Measurements from ENCODE around the gene CEP85L.

Gene CEP85L

GRCh38 chr6:118501099-118501498 lies 150.3 kb downstream of the CEP85L start:
- H3K9ac ChIP-seq (ENCODE audit: low read length): no peak overlapping the region
- H3K4me1 ChIP-seq (ENCODE audit: control insufficient read depth in 1 of 2, insufficient read depth in 2 of 2, low read length in 2 of 2): no peaks in the 10 kb centered on the region
- H3K4me2 ChIP-seq (ENCODE audit: low read length): no peak overlapping the region
- no peak overlapping the region for H3K27ac ChIP-seq (ENCODE audit: low read depth, low read length)
- no peak for DNase-seq
- H2BK120ac ChIP-seq (ENCODE audit: insufficient read depth, low read length, poor library complexity): no peak overlapping the region
- H4K8ac ChIP-seq (ENCODE audit: low read depth, low read length): no peak overlapping the region
- WGBS (ENCODE audit: extremely low coverage, insufficient coverage, insufficient read length): no CpG with 5 or more reads among the region's 5 CpGs
- no peaks in the 10 kb centered on the region for H3K79me1 ChIP-seq (ENCODE audit: low read length)
- no peak overlapping the region for H2AK5ac ChIP-seq (ENCODE audit: low read length)
- no peaks in the 10 kb centered on the region for H3K79me2 ChIP-seq (ENCODE audit: control insufficient read depth, insufficient read depth, low read length, poor library complexity)
- no peak overlapping the region for H2BK5ac ChIP-seq (ENCODE audit: low read depth, low read length, poor library complexity)
- peaks cover 2 to 5% of the 10 kb centered on the region in 2 experiments for H3K36me3 ChIP-seq (ENCODE audit: control insufficient read depth in 1 of 2, insufficient read depth in 2 of 2, low read length in 2 of 2)
- no peaks in the 10 kb centered on the region for H3K27me3 ChIP-seq (ENCODE audit: insufficient read depth, low read length)
- H3K4ac ChIP-seq (ENCODE audit: low read depth, low read length): no peak overlapping the region
- no peak overlapping the region for H4K12ac ChIP-seq (ENCODE audit: low read depth, low read length)
- no peak overlapping the region for H2AFZ ChIP-seq (ENCODE audit: insufficient read depth, low read length, poor library complexity)
- H3K23ac ChIP-seq (ENCODE audit: low read length): no peak overlapping the region
- no peak overlapping the region for H2BK12ac ChIP-seq (ENCODE audit: low read length)
- H3K18ac ChIP-seq (ENCODE audit: low read length): no peak overlapping the region
- no peak overlapping the region for H3K4me3 ChIP-seq (ENCODE audit: low read depth, low read length)
- H3K9me3 ChIP-seq (ENCODE audit: insufficient read depth, low read depth, low read length): peaks cover 2% of the 10 kb centered on the region
- no peak overlapping the region for H3K14ac ChIP-seq (ENCODE audit: low read length)
- no peak overlapping the region for H4K91ac ChIP-seq (ENCODE audit: low read depth, low read length)

- no CpG with 5 or more reads among the region's 10 CpGs for WGBS (ENCODE audit: extremely low coverage, insufficient coverage, insufficient read length)
- Histone ChIP-seq H3K4me1 (ENCODE audit: control insufficient read depth in 1 of 2, insufficient read depth in 2 of 2, low read length in 2 of 2) (no peaks in the 10 kb centered on the region), H3K79me1 (ENCODE audit: low read length) (no peaks in the 10 kb centered on the region), H4K8ac (ENCODE audit: low read depth, low read length) (no peak overlapping the region), H2BK12ac (ENCODE audit: low read length) (no peak overlapping the region), H3K4me2 (ENCODE audit: low read length) (no peak overlapping the region), H4K91ac (ENCODE audit: low read depth, low read length) (no peak overlapping the region), H3K27me3 (ENCODE audit: insufficient read depth, low read length) (no peaks in the 10 kb centered on the region), H3K9me3 (ENCODE audit: insufficient read depth, low read depth, low read length) (peaks cover 2% of the 10 kb centered on the region), H3K27ac (ENCODE audit: low read depth, low read length) (no peak overlapping the region), H3K18ac (ENCODE audit: low read length) (no peak overlapping the region), H4K12ac (ENCODE audit: low read depth, low read length) (no peak overlapping the region), H3K79me2 (ENCODE audit: control insufficient read depth, insufficient read depth, low read length, poor library complexity) (no peaks in the 10 kb centered on the region), H2BK5ac (ENCODE audit: low read depth, low read length, poor library complexity) (no peak overlapping the region), H2BK120ac (ENCODE audit: insufficient read depth, low read length, poor library complexity) (no peak overlapping the region), H3K36me3 (ENCODE audit: control insufficient read depth in 1 of 2, insufficient read depth in 2 of 2, low read length in 2 of 2) (peaks cover 2 to 5% of the 10 kb centered on the region in 2 experiments), H3K4me3 (ENCODE audit: low read depth, low read length) (no peak overlapping the region), H2AK5ac (ENCODE audit: low read length) (no peak overlapping the region), H3K14ac (ENCODE audit: low read length) (no peak overlapping the region), H3K4ac (ENCODE audit: low read depth, low read length) (no peak overlapping the region), H2AFZ (ENCODE audit: insufficient read depth, low read length, poor library complexity) (no peak overlapping the region), H3K9ac (ENCODE audit: low read length) (no peak overlapping the region), H3K23ac (ENCODE audit: low read length) (no peak overlapping the region)
- no peak for DNase-seq
Observed at GRCh38 chr6:118500130-118501015, 151.0 kb downstream of the CEP85L start.

- DNase-seq: no peak
- Histone ChIP-seq H2BK120ac (ENCODE audit: insufficient read depth, low read length, poor library complexity) (no peak overlapping the region), H3K4me3 (ENCODE audit: low read depth, low read length) (no peak overlapping the region), H4K91ac (ENCODE audit: low read depth, low read length) (no peak overlapping the region), H4K8ac (ENCODE audit: low read depth, low read length) (no peak overlapping the region), H3K79me1 (ENCODE audit: low read length) (no peaks in the 10 kb centered on the region), H4K12ac (ENCODE audit: low read depth, low read length) (no peak overlapping the region), H3K4me2 (ENCODE audit: low read length) (no peak overlapping the region), H3K36me3 (ENCODE audit: control insufficient read depth in 1 of 2, insufficient read depth in 2 of 2, low read length in 2 of 2) (peaks cover 0 to 3% of the 10 kb centered on the region in 2 experiments), H3K27me3 (ENCODE audit: insufficient read depth, low read length) (no peaks in the 10 kb centered on the region), H2BK5ac (ENCODE audit: low read depth, low read length, poor library complexity) (no peak overlapping the region), H3K18ac (ENCODE audit: low read length) (no peak overlapping the region), H2BK12ac (ENCODE audit: low read length) (no peak overlapping the region), H3K4ac (ENCODE audit: low read depth, low read length) (no peak overlapping the region), H3K9me3 (ENCODE audit: insufficient read depth, low read depth, low read length) (no peaks in the 10 kb centered on the region), H3K14ac (ENCODE audit: low read length) (no peak overlapping the region), H3K9ac (ENCODE audit: low read length) (no peak overlapping the region), H2AK5ac (ENCODE audit: low read length) (no peak overlapping the region), H3K27ac (ENCODE audit: low read depth, low read length) (no peak overlapping the region), H3K4me1 (ENCODE audit: control insufficient read depth in 1 of 2, insufficient read depth in 2 of 2, low read length in 2 of 2) (peaks cover 2% of the 10 kb centered on the region in 2 experiments), H3K23ac (ENCODE audit: low read length) (no peak overlapping the region), H3K79me2 (ENCODE audit: control insufficient read depth, insufficient read depth, low read length, poor library complexity) (no peaks in the 10 kb centered on the region), H2AFZ (ENCODE audit: insufficient read depth, low read length, poor library complexity) (no peak overlapping the region)
- WGBS (ENCODE audit: extremely low coverage, insufficient coverage, insufficient read length): no CpG with 5 or more reads among the region's 5 CpGs
Observed at GRCh38 chr6:118495485-118496280, 155.7 kb downstream of the CEP85L start.

GRCh38 chr6:118494091-118494490 lies 157.3 kb downstream of the CEP85L start:
- H2AK5ac ChIP-seq (ENCODE audit: low read length): no peak overlapping the region
- no peak overlapping the region for H4K8ac ChIP-seq (ENCODE audit: low read depth, low read length)
- no peak overlapping the region for H2BK5ac ChIP-seq (ENCODE audit: low read depth, low read length, poor library complexity)
- no peaks in the 10 kb centered on the region for H3K27me3 ChIP-seq (ENCODE audit: insufficient read depth, low read length)
- no peak overlapping the region for H3K9ac ChIP-seq (ENCODE audit: low read length)
- H3K79me2 ChIP-seq (ENCODE audit: control insufficient read depth, insufficient read depth, low read length, poor library complexity): no peaks in the 10 kb centered on the region
- H4K91ac ChIP-seq (ENCODE audit: low read depth, low read length): no peak overlapping the region
- H3K79me1 ChIP-seq (ENCODE audit: low read length): no peaks in the 10 kb centered on the region
- H2BK120ac ChIP-seq (ENCODE audit: insufficient read depth, low read length, poor library complexity): no peak overlapping the region
- H2BK12ac ChIP-seq (ENCODE audit: low read length): no peak overlapping the region
- no peak overlapping the region for H3K4ac ChIP-seq (ENCODE audit: low read depth, low read length)
- H3K4me1 ChIP-seq (ENCODE audit: control insufficient read depth in 1 of 2, insufficient read depth in 2 of 2, low read length in 2 of 2): peaks cover 2% of the 10 kb centered on the region in 2 experiments
- no peak overlapping the region for H3K4me2 ChIP-seq (ENCODE audit: low read length)
- H3K4me3 ChIP-seq (ENCODE audit: low read depth, low read length): no peak overlapping the region
- DNase-seq: no peak
- no peak overlapping the region for H3K27ac ChIP-seq (ENCODE audit: low read depth, low read length)
- no peak overlapping the region for H4K12ac ChIP-seq (ENCODE audit: low read depth, low read length)
- H3K14ac ChIP-seq (ENCODE audit: low read length): no peak overlapping the region
- H3K23ac ChIP-seq (ENCODE audit: low read length): no peak overlapping the region
- no peaks in the 10 kb centered on the region for H3K9me3 ChIP-seq (ENCODE audit: insufficient read depth, low read depth, low read length)
- no CpG with 5 or more reads among the region's 3 CpGs for WGBS (ENCODE audit: extremely low coverage, insufficient coverage, insufficient read length)
- H2AFZ ChIP-seq (ENCODE audit: insufficient read depth, low read length, poor library complexity): no peak overlapping the region
- no peaks in the 10 kb centered on the region for H3K36me3 ChIP-seq (ENCODE audit: control insufficient read depth in 1 of 2, insufficient read depth in 2 of 2, low read length in 2 of 2)
- no peak overlapping the region for H3K18ac ChIP-seq (ENCODE audit: low read length)
